ENCODE results near the gene SFT2D3.

- TF ChIP-seq POLR2AphosphoS5 (IDR thresholded peaks at IDR 0.05; ENCODE audit: low read depth, low read length) (no peak), POLR2A (IDR thresholded peaks at IDR 0.05; ENCODE audit: low read depth, low read length) (no peak), TAF1 (IDR thresholded peaks at IDR 0.05; ENCODE audit: low read depth, low read length) (no peak), SPI1 (IDR thresholded peaks at IDR 0.05; ENCODE audit: low read depth, low read length) (no peak), POU2F2 (IDR thresholded peaks at IDR 0.05; ENCODE audit: low read depth, low read length) (no peak)
Measured at GRCh38 chr2:127663566-127664064, 37.7 kb upstream of the SFT2D3 start.
